CD1c-positive myeloid dendritic cell (primary cell): ENCODE data around the gene CENPN.
A peak's percentile ranks its signal among the peaks of the same experiment; 100 is the strongest.

Experiments
- DNase-seq: peaks from one replicate; pipeline ENCODE4 v3.0.0-alpha.2; 2016; ENCODE audit errors: extremely low spot score

The CENPN gene

GRCh38 chr16:80991792-80992430 is 15.1 kb upstream of the CENPN start:
- DNase-seq = no peak

GRCh38 chr16:80992676-80993293 is 14.2 kb upstream of the CENPN start:
- DNase-seq = no peak

GRCh38 chr16:80993307-80993706 is 13.7 kb upstream of the CENPN start:
- DNase-seq = no peak

- DNase-seq = no peak
These were observed 13.2 kb upstream of the CENPN start for GRCh38 chr16:80993834-80994233.

DNA sequence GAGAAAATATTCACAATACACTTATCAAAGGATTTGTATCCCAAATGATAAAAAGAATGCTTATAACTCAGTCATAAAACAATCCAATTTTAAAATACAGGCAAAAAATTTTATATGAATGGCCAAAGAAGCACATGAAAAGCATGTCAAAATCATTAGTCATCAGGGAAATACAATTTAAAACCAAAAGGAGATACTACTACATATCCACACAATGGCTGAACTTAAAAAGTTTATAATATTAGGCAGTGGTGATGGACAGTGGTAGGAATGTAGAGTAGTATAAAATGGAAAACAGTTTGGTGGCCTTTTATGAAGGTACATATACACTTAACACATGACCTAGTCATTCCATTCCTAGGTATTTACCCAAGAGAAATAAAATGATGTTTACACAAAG is 12.6 kb upstream of the CENPN start:
- DNase-seq = no peak

DNA sequence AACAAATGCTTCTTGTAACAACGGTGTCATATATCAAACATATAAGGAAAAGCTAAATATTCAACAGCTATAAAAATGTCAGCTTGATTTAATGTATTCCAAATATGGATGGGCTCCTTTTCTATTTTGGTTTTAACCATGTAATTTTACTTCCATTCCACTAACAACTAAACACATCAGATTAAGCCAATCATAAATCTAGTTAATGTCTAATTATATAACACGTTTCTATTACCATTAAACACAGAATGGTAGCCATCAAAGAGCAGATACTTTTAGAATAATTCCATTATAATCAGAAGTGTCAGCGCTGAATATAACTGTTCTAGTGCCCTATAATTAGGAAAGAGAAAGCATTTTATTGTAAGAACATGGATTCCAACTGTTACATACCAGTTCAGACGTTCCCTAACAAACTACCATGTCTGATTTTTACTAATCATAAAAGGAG is 10.3 kb upstream of the CENPN start:
- DNase-seq = no peak

DNA sequence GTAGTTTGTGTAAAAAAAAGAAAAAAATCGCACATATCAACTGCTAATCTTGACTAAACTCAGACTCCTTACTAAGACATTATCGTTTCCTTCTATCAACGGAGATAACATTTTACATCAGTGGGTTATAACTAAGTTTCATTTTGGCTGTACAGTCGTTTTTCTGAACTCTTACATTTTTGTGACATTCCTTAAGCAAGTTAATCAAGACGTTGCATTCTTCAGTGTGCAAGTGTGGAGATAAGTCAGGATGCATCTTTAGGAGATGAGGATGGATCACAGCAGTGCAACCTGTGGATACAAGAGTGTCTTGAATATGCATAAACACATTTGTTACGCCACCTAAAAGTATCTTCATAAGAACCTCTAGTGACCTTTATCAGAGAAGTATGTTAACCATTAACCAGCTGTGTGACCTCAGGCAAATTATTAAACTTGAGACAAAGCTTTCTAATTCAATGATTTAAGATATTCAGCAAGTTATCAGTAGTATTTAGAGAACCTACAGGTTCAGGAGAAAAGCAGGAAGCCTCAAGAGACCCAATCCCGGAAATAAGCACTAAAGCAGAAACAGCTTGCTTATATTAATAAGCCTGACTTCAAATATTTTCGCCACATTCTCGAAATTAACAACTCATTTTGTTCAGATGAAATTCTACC is 9.7 kb upstream of the CENPN start:
- peak; percentile 45 for DNase-seq

DNA sequence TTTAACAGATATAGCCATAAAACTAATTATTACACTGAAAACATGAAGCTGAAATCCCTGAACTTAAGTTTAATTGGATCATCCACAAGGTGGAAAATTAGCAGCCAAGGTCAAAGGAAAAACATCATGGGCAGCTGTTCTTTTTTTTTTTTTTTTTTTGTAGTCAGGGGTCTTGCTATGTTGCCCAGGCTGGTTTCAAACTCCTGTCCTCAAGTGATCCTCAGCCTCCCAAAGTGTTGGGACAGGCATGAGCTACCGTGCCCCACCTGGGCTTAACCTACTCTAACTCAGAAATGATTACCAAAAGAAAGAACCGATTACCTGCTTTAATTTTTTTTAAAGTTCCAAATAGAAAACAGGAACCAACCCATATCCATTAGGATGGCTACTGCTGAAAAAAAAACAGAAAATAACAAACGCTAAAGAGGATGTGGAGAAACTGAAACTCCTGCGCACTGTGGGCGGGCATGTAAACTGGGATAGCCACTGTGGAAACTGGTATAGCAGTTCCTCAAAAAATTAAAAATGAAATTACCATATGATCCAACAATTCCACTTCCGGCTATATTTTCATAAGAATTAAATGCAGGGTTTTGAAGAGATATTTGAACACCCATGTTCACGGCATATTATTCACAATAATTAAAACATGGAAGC is 8.9 kb upstream of the CENPN start:
- peak; percentile 90 for DNase-seq

- no peak for DNase-seq
These were observed 6.1 kb upstream of the CENPN start for GRCh38 chr16:81000873-81001272.

DNA sequence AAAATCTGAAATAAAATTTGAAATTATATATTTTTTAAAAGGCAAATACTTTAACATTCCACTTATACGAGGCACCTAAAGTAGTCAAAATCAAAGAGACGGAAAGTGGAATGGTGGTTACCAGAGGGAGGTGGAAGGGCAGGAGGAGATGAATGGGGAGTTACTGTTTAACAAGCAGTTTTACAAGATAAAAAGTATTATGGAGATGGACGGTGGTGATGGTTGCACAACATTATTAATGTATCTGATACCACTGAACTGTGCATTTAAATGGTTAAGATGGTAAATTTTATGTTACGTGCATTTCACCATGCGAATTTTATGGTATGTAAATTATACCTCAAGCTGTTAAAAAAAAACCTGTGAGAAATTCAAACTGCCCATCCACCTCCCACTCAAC is 5.7 kb upstream of the CENPN start:
- DNase-seq = no peak

DNA sequence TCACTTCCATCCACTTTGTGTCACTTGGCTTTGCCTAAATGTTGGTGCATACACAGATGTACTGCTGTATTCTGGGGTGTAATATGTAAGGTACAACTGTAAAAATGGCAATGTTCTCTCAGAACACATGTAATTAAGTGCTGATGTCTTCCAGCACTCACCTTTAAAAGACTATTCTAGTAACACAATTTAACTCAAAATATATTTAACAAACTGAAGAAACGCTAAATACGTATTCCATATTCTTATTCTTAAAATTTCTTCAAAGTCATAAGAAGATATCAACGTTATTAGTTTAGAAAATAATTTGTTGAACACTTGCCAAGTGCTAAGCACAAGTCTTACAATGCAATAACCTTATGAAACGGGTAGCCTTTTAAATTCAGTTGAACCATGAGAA is 4.0 kb upstream of the CENPN start:
- no peak for DNase-seq

- peak; percentile 61 for DNase-seq
These were observed 3.2 kb upstream of the CENPN start for GRCh38 chr16:81003610-81004460.

- peak; percentile 81 for DNase-seq
These were observed 2.2 kb upstream of the CENPN start for GRCh38 chr16:81004646-81005353.

DNA sequence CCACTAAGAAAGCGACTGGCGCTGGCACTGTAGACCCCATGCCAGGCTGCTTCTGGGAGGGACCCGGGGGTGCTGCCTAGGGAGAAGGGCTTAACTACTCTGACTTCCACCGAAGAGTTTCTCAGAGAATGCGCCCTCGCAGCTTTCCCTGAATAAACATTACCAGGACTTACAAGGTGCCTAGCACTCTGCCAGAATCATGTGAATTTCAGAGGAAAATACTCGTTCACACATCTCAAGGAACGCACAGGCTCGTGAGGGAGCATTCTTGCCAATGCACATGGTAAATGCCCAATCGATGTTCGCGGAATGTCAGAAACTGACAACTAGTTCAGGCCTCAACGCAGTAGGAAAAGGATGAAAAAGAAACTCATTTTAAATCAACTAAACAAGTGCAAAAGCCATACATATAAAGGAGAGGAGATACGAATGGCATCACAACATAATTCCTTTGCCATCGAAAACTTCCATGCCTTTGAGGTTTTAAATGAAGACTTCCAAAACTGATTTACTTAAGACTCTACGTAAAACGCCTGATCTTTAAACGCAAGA is 1.3 kb upstream of the CENPN start:
- no peak for DNase-seq

- peak; percentile 87 for DNase-seq
These were observed 702 bp upstream of the CENPN start for GRCh38 chr16:81006211-81006812.

DNA sequence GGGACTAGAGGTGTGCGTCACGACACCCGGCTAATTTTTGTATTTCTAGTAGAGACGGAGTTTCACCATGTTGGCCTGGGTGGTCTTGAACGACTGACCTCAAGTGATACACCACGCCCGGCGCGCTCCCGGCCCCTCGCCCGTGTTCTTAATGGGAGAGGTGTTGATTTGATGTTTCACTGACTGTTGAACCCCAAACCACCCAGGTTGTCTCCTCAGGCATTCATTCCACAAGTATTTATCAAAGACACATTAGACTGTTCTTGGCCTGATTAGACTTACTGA is 1.4 kb downstream of the CENPN start:
- DNase-seq = no peak

GRCh38 chr16:81012974-81013373 is 6.0 kb downstream of the CENPN start:
- DNase-seq = no peak

GRCh38 chr16:81014672-81015071 is 7.7 kb downstream of the CENPN start:
- DNase-seq = no peak

DNA sequence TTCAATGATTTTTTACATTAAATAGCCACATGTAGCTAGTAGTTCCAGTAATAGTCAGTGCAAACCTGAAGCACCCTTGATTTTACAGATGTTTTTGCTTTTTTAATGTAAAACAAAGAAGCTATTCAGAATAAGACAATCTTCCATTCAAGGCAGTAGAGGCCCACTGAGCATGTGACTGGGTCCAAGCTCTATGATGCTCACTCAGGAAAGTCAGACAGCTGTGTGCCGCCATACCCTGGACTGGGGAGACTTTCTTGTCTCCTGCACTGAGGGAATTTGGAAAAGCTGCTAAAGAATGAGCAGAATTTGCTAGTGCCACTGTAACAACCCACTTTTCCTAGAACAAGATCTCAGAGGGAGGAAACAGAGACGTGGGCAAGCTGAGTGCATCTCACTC is 11.5 kb downstream of the CENPN start:
- DNase-seq = no peak

DNA sequence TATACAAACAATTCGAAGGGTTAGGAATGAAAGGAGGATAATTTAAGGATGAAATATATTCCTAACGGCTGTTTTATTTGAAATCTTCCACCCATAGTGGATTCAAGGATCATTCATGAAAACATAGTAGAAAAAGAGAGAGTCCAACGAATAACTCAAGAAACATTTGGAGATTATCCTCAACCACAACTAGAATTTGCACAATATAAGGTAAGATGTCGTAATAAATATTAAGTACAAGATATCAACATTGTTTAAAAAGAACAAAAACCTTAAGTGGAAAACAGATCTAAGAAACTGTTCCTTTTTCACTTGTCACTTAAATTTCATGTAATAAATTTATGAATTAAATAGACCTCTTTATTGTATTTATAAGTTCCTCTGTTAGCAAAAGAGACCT is 19.4 kb downstream of the CENPN start:
- no peak for DNase-seq
